Measurements from ENCODE around the gene CAPZA3. TPM values are rescaled to one million over a fixed set of nuclear protein-coding genes. Genes with fewer than 3 reads are reported as not detected.

Gene CAPZA3
- total RNA-seq, 6 experiments from 2014 or later = 0.24 to 1.2 (median 0.26) TPM; not detected in 3

- no peaks in the 10 kb centered on the region for H3K27me3 ChIP-seq
- intact Hi-C loops (cut with DNase I) = no loop called here
- 42% methylated on average over 2 of the region's 2 CpGs for WGBS (ENCODE audit: insufficient coverage, low coverage, low lambda C conversion rate, missing lambda C conversion rate)
- TF ChIP-seq, protein P1, sequence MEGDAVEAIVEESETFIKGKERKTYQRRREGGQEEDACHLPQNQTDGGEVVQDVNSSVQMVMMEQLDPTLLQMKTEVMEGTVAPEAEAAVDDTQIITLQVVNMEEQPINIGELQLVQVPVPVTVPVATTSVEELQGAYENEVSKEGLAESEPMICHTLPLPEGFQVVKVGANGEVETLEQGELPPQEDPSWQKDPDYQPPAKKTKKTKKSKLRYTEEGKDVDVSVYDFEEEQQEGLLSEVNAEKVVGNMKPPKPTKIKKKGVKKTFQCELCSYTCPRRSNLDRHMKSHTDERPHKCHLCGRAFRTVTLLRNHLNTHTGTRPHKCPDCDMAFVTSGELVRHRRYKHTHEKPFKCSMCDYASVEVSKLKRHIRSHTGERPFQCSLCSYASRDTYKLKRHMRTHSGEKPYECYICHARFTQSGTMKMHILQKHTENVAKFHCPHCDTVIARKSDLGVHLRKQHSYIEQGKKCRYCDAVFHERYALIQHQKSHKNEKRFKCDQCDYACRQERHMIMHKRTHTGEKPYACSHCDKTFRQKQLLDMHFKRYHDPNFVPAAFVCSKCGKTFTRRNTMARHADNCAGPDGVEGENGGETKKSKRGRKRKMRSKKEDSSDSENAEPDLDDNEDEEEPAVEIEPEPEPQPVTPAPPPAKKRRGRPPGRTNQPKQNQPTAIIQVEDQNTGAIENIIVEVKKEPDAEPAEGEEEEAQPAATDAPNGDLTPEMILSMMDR (IDR thresholded peaks at IDR 0.05) = no peak
- no peak for TF ChIP-seq POLR2A (IDR thresholded peaks at IDR 0.05)
- no peaks in the 10 kb centered on the region for H3K9me3 ChIP-seq
- no peak overlapping the region for H3K27ac ChIP-seq
- no peak for DNase-seq
- H3K4me3 ChIP-seq = no peak overlapping the region
- H3K4me1 ChIP-seq = peaks cover 0 to 14% (median 7%) of the 10 kb centered on the region in 4 donors
- no peaks in the 10 kb centered on the region for H3K36me3 ChIP-seq
- ATAC-seq = peak; percentile 43 to 52 (median 47)
Measured at GRCh38 chr12:18751866-18752265, 13.9 kb downstream of the CAPZA3 start.

DNA sequence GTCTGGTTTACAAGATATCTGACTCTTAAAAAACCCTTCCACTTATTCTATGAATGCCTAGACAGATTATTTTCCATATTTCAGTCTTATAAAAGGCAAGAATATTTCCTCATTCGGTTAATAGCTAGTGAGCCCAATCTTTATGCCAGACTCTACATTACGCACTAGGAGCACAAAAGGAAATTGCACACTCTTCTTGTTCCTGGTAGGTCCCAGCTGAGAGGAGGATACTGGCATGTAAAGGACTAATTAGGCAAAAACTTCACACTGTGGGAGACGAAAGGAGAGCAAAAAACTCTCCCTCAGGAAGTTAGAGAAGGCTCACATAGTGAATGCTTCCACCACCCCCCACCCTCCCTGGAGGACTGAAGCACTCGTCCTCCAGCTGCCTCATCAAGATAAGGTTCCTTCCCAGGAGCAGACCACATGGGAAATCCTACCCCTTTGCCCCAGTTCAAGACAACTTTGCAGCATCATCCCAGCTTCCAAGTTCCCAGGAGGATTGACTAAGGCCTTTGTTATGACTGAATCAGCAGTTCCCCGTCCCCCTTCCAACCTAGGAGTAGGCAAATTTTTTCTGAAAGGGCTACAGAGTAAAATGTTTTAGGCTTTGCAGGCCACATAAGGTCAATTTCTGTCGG, 14.5 kb downstream of the CAPZA3 start:
- Histone ChIP-seq H3K27ac (no peak overlapping the region), H3K4me1 (peaks cover 0 to 14% (median 7%) of the 10 kb centered on the region in 4 donors), H3K4me3 (no peak overlapping the region), H3K27me3 (no peaks in the 10 kb centered on the region), H3K36me3 (no peaks in the 10 kb centered on the region), H3K9me3 (no peaks in the 10 kb centered on the region)
- 58% methylated on average over 5 of the region's 6 CpGs for WGBS (ENCODE audit: insufficient coverage, low coverage, low lambda C conversion rate, missing lambda C conversion rate)
- no peak for TF ChIP-seq POLR2A (IDR thresholded peaks at IDR 0.05)
- TF ChIP-seq, protein P1 (IDR thresholded peaks at IDR 0.05) = no peak
- DNase-seq (no peak), ATAC-seq (no peak)
- intact Hi-C loops (cut with DNase I) = no loop called here

DNA sequence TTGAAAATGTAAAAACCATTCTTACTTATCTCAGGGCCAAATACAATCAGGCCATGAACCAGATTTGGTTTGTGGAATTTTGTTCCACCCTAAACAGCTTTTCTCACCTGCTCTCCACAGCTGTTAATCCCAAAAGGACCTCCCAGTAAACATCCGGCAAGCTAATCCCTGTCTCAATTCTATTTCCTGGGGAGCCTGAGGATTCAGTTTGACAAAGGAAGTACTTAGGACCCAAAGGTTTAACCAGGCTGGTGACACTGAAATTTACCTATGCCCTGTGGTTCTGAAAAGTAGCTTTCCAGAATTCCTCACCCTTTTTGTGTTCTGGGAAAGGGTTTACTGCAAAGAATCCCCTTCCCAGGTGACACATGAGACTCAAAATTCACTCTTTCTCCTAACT, 15.0 kb downstream of the CAPZA3 start:
- TF ChIP-seq POLR2A (IDR thresholded peaks at IDR 0.05) = no peak
- TF ChIP-seq, protein P1 (IDR thresholded peaks at IDR 0.05) = no peak
- Histone ChIP-seq H3K36me3 (no peaks in the 10 kb centered on the region), H3K9me3 (no peaks in the 10 kb centered on the region), H3K4me1 (peaks cover 0 to 14% (median 7%) of the 10 kb centered on the region in 4 donors), H3K27me3 (no peaks in the 10 kb centered on the region), H3K4me3 (no peak overlapping the region), H3K27ac (no peak overlapping the region)
- DNase-seq (no peak), ATAC-seq (no peak)
- intact Hi-C loops (cut with DNase I) = no loop called here
- WGBS (ENCODE audit: insufficient coverage, low coverage, low lambda C conversion rate, missing lambda C conversion rate) = 63% methylated on average over 1 of the region's 1 CpG

GRCh38 chr12:18753481-18754123, 15.7 kb downstream of the CAPZA3 start:
- Histone ChIP-seq H3K4me3 (peak overlapping the region in 1 of 3 donors; percentile 10), H3K9me3 (no peaks in the 10 kb centered on the region), H3K27ac (no peak overlapping the region), H3K4me1 (peaks cover 0 to 14% (median 7%) of the 10 kb centered on the region in 4 donors), H3K27me3 (no peaks in the 10 kb centered on the region), H3K36me3 (no peaks in the 10 kb centered on the region)
- intact Hi-C loops (cut with DNase I) = no loop called here
- WGBS (ENCODE audit: insufficient coverage, low coverage, low lambda C conversion rate, missing lambda C conversion rate) = 21% methylated on average over 7 of the region's 16 CpGs
- peak; percentile 33 to 61 (median 58) for DNase-seq
- TF ChIP-seq, protein P1 (IDR thresholded peaks at IDR 0.05) = no peak
- no peak for TF ChIP-seq POLR2A (IDR thresholded peaks at IDR 0.05)
- ATAC-seq = peak; percentile 84 to 93 (median 89)
